GM12892 (cell line): Measurements from ENCODE around the gene CBLN1.

ENCODE experiments used
- POLR2A ChIP-seq: IDR thresholded peaks from 2 replicates; pipeline ENCODE4 v1.6.1; 2011; ENCODE audit warnings: low read depth, low read length, control low read depth
- POLR2AphosphoS5 ChIP-seq: IDR thresholded peaks from 2 replicates; pipeline ENCODE4 v1.6.1; 2011; ENCODE audit warnings: low read depth, low read length, control low read depth
- TAF1 ChIP-seq: IDR thresholded peaks from 2 replicates; pipeline ENCODE4 v1.6.1; 2011; ENCODE audit warnings: low read depth, mild to moderate bottlenecking, control low read depth, low read length, borderline replicate concordance

- TF ChIP-seq POLR2A: no peak
- TF ChIP-seq TAF1: no peak
- no peak for TF ChIP-seq POLR2AphosphoS5
These were observed 20.6 kb downstream of the CBLN1 start for GRCh38 chr16:49260956-49261530.
